IPS DF 4.7 (cell line): ENCODE measurements around the gene PHF2.

Experiments
- DNase-seq: peaks from one replicate; pipeline ENCODE4 v3.0.0-alpha.2; 2013; ENCODE audit warnings: low spot score; ENCODE audit errors: extremely low read depth

Gene PHF2

DNA sequence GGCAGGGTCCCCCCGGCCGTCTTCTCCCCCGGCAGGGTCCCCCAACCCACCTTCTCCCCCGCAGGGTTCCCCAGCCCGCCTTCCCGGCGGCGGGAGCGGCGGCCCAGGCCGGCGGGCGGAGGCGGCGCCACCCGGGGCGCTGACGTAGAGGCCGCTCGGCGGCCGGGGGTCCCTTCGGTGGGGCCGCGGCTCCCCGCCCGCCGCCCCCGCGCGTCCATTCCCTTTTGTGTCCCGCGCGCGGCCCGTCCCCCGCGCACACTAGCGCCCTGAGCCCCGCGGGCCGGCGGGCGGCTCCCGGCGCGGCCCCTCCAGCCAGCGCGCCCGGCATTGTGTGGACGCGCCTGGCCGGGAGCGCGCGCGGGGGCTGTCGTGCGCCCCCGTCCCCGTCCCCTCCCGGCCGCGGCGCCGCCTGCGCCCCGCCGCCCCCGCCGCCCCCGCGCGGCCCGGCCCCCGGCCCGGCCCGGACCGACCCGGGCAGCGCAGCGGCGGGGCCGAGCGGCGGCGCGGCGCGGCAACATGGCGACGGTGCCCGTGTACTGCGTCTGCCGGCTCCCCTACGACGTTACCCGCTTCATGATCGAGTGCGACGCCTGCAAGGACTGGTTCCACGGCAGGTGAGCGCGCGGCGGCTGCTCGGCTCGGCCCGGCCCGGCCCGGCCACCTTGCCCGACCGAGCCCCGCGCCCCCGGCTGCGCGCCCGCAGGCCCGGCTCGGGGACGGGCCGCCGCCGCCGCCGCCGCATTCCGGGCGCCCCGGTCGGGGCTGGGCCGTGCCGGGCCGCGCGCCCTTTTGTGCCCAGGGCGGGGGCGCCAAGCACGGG, at the start of gene PHF2:
Gene PHF2, plus strand, starts transcription at position 327 of the 820 bp plus-strand sequence. Its CDS starts 190 bp downstream, at position 517.
- no peak for DNase-seq

DNA sequence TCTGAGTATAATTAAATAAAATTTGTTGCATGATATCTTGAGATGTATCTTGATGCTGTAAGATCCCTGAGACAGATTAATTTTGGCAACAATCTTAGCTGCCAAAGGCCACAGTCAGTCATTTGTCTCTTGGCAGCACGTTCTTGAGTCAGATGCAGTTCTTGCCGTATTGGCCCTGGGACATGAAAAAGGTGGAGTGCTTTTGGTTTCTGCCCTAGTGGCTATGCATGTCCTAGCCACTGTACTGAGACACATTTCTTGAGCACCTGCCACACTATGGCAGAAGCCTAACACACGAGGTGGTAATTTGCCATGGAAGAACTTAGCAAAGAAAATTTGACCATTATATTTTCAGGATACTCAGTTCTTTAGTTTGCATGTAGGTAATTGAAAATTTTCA, 45.0 kb upstream of the PHF2 start:
- no peak for DNase-seq

DNA sequence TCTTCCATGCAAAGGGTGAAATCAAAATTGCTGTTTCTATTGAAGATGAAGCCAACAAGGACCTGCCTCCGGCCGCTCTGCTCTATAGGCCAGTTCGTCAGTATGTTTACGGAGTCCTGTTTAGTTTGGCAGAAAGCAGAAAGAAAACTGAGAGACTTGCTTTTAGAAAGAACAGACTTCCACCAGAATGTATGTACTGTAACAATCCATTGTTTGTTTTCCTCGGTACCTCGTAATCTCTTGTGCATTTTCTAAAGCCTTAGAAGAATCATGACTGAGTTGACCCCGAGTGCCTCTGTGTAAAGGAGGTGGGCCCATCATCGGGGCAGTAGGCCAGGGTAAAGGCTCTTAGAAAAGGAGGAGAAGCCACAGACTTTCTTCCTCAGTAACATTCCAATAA, 44.2 kb upstream of the PHF2 start:
- no peak for DNase-seq

DNA sequence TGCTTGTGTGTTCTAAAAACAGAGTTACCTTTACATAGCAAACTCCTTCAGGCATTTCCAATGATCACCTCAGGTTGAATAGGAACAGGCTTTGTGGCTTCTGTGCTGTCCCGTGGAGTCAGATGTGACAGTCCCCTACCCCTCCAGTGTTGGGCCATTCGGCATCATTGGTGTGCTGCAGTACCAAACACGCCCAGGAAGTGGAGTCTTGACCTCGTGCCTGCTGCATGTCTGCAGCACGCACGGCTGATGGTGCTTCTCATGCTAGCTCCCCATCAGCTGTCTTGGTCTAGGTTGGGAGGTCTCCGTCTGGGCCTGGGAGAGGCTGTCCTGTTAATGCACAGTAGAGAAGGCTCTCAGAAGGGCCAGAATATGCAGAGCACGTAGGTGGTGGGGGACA, 42.5 kb upstream of the PHF2 start:
- no peak for DNase-seq

DNA sequence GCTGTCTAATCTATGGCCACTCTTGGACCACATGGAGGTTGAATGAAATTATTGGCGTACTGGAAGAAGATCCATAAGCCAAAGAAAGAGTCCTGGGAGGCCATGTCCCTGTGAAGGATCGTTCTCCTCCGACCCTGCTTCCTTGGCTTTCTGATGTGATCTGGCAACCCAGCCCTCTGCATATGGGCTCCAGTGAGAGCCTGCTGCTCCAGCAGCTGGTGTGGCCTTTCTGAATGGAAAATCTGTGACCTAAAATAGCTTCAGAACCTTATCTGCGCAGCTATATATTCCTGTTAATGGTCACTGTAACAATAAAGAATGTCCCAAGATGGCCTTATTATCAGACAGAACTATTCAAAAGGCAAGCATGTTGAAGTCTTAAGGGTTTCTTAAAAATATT, 40.2 kb upstream of the PHF2 start:
- DNase-seq, result no peak

DNA sequence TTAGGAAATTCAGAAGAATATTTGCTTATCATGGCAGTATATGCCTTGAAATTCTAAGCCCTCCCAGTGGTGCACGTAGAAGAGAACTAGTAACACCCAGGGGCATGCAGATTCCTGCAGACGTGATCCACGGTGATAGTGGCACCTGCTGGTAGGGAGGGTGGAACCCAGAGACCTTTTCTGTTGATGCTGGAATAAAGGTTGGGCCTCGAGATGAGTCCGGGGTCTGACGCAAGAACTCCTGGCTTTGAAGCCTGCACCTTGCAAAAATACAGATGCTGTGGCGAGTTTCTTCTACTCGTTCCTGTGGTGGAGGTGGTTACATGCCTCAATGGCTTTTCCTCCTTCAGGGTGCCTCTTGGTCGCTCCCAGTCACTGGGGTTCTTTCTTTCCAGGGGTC, 39.5 kb upstream of the PHF2 start:
- DNase-seq, result no peak

DNA sequence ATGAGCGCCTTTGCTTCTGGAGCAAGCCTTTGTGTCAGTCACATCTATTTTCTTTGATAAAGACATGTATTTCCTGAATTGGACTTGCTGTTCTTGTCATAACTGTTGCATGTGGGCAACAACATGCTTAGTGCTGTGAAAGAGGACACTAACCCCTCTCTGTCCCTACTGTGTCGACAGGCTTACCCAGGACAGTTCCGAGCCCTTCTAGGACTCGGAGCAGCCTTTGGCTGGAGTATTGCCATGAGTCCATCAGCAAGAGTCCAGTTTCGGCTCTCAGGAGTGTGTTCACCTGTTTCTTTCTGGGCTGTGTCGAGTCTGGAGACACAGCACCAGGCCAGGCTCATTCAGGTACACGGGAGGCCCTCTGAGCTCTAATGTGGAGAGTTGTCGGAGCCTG, 36.1 kb upstream of the PHF2 start:
- no peak for DNase-seq

DNA sequence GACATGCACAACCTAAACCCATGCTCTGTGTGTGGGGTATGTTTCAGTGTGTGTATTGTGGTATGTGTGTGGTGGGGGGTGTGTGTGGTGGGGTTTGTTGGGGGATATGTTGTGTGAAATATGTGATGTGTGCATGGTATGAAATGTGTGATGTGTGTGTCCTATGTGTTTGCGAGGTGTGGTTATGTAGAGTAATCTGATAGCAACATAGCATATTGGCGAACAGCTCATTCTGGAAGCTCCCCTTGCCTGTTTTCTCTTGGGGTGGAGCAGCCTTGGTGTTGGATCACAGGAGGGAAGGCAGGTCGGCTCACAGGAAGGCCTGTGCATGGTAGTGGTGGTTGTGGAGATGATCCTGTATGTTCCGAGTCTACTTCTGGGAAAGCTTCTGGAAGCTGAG, 35.4 kb upstream of the PHF2 start:
- DNase-seq, result no peak

DNA sequence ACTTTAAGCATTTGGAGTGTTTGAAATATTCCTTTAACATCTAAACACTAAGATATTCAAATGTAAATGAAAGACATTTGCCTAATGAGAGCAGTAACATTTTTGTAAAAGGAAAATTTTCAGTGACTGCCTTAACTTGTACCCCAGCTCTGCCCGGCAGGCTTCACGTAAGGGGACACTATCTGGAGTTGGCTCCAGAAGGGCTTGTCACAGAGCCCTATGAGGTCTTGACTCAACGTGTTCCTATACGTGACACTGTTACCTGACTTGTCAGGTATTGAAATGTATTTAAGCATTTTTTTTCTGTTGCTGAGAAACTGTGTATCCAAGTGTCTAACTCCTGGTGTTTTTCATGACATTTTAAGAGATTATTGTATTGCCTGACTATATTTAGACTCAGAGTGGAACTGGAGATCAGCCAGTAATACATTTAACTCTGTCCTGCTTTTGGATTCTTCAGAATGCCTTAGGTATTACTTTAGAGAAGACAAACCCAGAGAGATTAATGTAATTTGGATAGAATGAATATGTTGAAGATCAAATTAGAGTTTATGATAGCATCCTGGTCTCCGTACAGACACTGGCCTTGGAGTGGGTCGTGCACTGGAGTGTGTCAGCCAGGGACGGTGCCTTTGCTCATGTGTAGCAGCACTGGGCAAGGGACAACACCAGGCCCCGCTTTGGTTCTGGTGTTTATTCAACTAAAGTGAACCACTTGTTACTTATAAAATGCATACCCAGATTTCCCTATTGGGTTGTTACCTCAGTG, 34.6 kb upstream of the PHF2 start:
- DNase-seq, result no peak

DNA sequence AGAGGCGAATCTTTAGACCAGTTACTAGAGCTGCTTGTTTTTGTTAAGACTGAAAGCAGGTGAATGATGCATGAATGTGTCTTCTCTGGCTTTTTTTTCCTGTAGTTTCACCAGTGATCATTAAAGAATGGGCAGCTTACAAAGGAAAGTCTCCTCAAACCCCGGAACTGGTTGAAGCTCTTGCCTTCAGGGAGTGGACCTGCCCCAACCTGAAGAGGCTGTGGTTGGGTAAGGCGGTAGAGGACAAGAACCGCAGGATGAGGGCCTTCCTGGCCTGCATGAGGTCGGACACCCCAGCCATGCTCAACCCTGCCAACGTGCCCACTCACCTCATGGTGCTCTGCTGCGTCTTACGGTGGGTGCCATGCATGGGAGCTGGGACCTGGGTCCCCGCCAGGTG, 33.3 kb upstream of the PHF2 start:
- no peak for DNase-seq

DNA sequence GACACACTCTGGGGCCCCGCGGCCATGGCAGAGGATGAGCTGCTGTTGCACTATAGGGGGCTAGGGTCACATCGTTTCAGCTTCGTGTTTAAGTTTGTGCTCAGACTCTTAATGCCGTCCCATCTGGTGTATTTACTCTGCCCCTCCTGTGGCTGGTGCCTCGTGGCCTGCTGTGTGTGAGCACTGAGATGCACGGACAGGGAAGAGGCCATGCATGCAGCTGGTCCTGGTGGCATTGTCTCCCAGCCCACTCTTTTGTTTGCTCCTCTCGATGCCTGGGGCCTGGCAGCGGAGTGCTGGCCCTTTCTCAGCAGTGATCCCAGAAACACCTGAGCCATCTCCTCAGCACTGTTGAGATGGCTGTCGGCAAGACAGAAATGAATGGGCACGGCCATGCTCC, 30.0 kb upstream of the PHF2 start:
- no peak for DNase-seq

DNA sequence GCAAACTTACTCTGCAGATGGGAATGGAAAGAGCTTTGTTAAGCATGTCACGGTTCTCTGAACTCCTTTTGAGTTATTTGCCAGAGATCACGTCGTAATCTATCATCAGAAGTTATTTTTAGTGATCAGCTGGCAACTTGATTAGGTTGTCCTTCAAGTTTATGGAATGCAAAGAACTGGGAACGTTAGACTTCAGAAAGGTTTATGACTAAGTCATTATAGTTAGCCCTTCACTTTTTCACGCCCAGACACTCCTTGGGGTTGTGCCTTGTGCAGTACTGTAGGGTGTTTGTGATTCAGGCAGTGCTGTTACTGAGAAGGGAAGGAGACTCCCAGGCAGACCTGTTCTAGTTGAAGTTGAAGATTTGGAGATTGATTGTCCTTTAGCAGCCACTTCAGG, 26.8 kb upstream of the PHF2 start:
- no peak for DNase-seq

DNA sequence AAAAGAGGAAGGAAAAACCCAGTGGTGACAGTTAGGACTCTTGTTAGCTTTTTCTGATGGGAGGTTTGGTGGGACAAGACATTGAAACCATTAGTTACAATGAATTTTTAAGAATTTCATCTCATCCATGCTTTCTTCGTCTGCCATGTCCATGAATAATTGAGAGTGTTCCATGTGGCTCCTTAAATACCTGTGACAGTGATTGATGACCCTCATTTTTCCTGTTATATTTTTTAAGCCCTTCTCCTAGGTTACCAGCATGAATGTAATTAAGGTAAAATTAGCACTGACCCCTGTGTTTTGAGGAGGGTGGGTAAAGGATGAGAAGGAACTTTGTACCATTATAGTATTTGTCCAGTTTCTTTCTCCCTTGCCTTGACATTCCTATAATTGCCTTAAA, 23.5 kb upstream of the PHF2 start:
- no peak for DNase-seq

DNA sequence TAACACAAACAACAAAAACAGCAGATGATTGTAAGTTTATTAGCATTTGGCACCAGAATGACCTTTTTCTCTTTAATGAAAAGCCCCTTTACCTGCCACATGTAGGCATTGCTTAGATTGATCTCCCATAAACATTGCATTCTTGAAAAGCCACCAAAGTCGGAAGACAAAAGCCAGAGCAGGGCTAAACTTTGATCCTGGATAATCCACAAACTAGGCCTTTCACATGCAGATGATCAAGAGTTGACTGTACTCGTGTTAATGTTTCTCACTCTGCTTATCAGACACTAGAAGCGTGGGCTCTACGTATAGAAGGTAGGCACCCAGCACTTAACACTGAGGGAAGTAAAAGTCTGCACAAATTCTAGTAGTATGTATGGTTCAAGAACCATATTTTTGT, 21.0 kb upstream of the PHF2 start:
- no peak for DNase-seq

DNA sequence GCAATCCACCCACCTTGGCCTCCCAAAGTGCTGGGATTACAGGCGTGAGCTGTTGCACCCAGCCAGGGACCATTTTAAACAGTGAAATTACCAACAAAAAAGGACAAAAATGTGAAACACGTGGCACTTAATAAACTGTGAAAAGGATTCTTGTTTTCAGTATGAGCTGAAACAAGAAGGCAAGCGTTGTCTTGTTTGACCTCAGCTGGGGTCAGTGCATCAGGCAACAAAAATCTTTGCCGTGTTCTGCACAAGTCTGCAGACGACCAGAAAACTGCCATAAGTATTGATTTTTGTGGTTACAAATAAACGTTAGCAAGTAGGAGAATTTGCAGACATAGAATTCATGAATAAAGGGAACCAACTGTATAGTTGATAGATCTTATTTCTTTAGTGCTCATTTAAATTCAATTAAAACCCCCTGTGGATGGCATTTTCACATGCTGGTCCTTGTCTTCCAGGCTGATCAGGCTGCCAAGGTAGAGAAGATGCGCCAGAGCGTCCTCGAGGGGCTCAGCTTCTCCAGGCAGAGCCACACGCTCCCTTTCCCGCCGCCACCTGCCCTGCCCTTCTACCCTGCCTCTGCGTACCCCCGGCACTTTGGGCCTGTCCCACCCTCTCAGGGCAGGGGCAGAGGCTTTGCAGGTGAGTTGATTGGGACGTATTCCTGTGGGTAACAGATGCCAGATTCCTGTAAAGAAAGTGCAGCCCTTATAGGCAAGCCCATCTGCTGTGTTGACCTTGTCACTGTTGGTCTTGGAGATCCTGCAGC, 18.8 kb upstream of the PHF2 start:
- DNase-seq, result no peak

DNA sequence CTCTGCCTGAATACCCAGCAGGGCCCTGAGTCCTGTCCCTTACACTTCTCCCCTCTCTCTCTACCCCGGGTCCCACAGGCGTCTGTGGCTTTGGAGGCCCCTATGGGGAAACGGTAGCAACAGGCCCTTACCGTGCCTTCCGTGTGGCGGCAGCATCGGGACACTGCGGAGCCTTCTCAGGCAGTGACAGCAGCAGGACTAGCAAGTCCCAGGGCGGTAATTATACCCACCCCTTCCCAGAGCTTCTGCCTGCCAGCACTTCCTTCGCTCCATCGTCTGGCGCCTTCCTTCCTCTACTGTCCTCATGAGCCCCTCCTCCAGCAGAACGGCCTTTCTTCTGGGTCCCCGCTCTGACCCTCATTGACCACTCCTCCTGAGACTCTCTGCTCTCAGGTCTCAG, 17.9 kb upstream of the PHF2 start:
- DNase-seq, result no peak

DNA sequence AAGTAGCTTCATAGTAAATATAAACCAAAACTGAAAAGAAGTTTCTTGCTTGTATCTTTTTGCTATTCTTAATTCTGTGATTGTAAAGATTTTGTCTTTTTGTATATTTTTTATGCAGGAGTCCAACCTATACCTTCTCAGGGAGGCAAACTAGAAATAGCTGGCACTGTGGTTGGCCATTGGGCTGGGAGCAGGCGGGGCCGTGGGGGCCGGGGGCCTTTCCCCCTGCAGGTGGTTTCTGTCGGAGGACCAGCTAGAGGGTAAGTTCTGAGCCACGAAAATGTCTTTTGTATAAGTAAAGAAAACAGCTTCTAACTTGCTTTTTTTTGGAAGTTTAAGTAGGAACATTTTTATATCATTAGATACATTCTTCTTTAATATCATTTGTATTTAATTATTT, 15.4 kb upstream of the PHF2 start:
- no peak for DNase-seq

DNA sequence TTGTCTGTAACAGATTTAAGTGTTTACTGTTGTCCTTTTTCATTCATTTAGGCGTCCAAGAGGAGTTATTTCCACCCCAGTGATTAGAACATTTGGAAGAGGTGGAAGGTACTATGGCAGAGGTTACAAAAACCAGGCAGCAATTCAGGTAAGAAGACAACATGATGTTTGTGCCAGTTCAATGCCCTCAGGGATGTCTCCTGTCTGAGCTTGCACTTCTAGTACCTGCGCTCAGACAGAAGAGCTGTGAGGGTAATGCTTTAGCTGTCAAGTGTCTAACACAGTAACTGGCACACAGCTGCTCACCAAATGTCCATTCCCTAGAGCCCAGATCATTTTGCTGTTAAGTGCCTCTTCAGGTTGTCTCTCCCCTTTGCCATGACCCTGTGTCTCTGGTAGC, 14.2 kb upstream of the PHF2 start:
- DNase-seq, result no peak

DNA sequence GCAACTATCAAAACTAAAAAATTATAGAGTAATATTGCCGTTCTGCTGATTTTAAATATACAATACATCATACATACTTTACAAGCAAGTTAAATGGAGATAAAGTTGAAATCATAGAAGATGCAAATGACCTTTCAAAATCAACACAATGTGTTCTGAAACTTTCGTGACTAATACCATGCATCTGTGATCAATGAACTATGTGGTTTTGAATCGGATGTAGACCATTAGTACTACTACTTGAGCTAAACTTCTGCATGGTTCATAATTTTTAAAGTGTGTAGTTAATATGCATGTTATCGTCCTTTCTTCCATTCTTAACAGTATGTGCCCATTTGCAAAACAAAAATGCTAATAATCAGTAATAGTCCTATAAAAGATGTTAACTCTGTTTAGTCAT, 11.3 kb upstream of the PHF2 start:
- DNase-seq, result no peak

DNA sequence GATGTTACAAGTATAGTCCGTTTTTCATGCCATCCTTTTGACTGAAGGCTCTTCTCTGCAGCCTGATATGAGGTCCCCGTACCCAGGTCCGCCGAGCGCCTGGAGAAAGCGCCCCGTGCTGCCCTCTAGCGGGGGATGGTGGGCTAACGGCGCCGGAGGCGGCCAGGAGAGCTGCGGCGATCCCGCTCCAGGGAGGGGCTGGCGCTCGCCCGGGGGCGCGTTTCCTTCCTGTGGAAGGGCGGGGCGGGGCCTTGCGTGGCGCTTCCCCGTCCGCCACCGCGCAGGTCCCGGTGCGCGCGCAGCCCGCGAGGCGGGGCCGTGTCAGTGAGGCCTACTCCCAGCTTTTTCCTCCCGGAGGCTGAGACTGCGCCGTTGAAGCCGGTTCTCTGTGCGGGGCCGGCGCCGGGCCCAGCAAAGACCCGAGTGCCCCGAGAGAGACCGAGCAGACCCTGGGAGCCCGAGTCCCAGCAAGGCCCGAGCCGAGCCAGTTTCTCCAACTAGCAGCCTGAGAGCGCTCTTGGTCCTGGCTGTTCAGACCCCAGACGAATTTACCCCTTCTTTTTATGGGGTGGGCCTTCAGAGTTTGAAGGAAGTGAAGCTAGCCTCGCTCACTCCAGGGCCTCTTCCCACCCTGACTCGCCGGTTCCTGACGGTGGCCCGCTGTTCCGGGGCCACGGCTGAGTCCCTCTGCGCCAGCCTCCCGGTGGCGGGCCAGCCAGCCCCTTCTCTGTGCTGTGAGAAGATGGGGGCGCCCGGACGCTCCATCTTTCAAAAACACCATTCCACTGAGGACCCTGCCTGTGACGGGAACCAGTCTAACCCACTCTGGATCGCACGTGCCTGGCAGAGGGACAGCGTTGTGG, 9.7 kb upstream of the PHF2 start:
- peak; percentile 36 for DNase-seq

DNA sequence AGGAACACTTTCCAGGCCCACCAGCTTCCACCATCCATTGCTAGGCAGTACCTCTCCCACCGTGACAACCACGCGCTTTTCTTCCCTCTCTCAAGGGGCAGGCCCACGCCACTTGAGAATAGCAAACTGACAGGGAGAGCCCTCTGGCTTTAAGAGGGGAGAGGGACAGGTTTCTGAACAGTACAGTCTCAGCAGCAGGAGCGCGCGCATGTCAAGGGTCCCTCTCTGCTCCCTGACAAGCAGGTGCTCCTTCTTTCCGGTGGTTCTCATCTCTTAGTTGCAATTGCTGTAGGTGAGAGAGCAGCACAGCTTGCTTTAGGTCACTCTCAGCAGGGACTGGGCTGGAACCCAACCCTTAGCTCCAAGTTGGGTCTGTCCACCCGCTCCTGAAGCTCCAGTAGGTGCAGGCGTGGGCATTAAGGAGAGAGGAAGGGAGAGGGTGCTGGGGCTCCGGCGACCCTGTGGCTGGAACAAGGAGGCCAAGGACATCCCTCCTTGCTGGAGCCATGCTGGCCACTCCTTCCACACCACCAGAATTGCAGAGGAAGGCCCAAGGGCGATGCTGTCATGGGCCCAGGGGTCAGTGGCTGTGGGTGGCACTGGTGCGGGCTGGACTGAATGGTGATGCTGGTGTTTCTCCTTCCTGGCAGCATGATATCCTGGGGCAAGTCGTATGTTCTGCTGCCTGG, 9.0 kb upstream of the PHF2 start:
- DNase-seq, result no peak
